ENCODE results near the gene STEAP4. TPM values are rescaled to one million over a fixed set of nuclear protein-coding genes. Genes with fewer than 3 reads are reported as not detected.

The STEAP4 gene
- total and polyA plus RNA-seq, 2 experiments from 2014 or later: 0.06 TPM; not detected in 1

GRCh38 chr7:88339195-88339922 lies 32.7 kb upstream of the STEAP4 start:
- TF ChIP-seq ZNF114 (CRISPR knock-in tag; IDR thresholded peaks at IDR 0.05) (no peak), POLR2AphosphoS5 (IDR thresholded peaks at IDR 0.05; ENCODE audit: low read depth) (no peak), ETS1 (IDR thresholded peaks at IDR 0.05) (no peak), EZH2phosphoT487 (IDR thresholded peaks at IDR 0.05; ENCODE audit: unreplicated experiment) (no peak)
- no peaks in the 10 kb centered on the region for H3K36me3 ChIP-seq (ENCODE audit: insufficient read depth)
- H3K9me3 Mint-ChIP-seq: no peaks in the 10 kb centered on the region
- no peak overlapping the region for H3K27ac Mint-ChIP-seq
- H2AFZ ChIP-seq: no peak overlapping the region
- H3F3A ChIP-seq (replicated peaks; ENCODE audit: low read depth): no peaks in the 10 kb centered on the region
- no peaks in the 10 kb centered on the region for H3K27me3 Mint-ChIP-seq (ENCODE audit: insufficient read depth, low read depth, poor library complexity)
- no peak overlapping the region for H3K4me3 Mint-ChIP-seq
- H3K36me3 Mint-ChIP-seq (ENCODE audit: low read depth): no peaks in the 10 kb centered on the region
- no peak overlapping the region for H3K4me2 ChIP-seq
- no peak overlapping the region for H3K4me3 ChIP-seq
- no peak overlapping the region for H3K27ac ChIP-seq (ENCODE audit: low read depth)
- no peaks in the 10 kb centered on the region for H3K27me3 ChIP-seq (ENCODE audit: insufficient read depth)
- ATAC-seq (no peak), DNase-seq (ENCODE audit: low spot score) (no peak)
- H3K4me1 Mint-ChIP-seq: no peaks in the 10 kb centered on the region
- H3K9me2 ChIP-seq (ENCODE audit: insufficient read depth): no peaks in the 10 kb centered on the region
- no peaks in the 10 kb centered on the region for H3K4me1 ChIP-seq (ENCODE audit: insufficient read depth)
- no peaks in the 10 kb centered on the region for H3K79me2 ChIP-seq (replicated peaks; ENCODE audit: insufficient read depth)
- no peaks in the 10 kb centered on the region for H4K20me1 ChIP-seq (replicated peaks; ENCODE audit: insufficient read depth)

- TF ChIP-seq STAT1 (IDR thresholded peaks at IDR 0.05; ENCODE audit: unreplicated experiment) (no peak), CREB1 (CRISPR knock-in tag; IDR thresholded peaks at IDR 0.05; ENCODE audit: low read depth) (no peak), REST (IDR thresholded peaks at IDR 0.05; ENCODE audit: unreplicated experiment) (no peak), ETS1 (IDR thresholded peaks at IDR 0.05) (no peak)
- TF ChIP-seq, protein P1, sequence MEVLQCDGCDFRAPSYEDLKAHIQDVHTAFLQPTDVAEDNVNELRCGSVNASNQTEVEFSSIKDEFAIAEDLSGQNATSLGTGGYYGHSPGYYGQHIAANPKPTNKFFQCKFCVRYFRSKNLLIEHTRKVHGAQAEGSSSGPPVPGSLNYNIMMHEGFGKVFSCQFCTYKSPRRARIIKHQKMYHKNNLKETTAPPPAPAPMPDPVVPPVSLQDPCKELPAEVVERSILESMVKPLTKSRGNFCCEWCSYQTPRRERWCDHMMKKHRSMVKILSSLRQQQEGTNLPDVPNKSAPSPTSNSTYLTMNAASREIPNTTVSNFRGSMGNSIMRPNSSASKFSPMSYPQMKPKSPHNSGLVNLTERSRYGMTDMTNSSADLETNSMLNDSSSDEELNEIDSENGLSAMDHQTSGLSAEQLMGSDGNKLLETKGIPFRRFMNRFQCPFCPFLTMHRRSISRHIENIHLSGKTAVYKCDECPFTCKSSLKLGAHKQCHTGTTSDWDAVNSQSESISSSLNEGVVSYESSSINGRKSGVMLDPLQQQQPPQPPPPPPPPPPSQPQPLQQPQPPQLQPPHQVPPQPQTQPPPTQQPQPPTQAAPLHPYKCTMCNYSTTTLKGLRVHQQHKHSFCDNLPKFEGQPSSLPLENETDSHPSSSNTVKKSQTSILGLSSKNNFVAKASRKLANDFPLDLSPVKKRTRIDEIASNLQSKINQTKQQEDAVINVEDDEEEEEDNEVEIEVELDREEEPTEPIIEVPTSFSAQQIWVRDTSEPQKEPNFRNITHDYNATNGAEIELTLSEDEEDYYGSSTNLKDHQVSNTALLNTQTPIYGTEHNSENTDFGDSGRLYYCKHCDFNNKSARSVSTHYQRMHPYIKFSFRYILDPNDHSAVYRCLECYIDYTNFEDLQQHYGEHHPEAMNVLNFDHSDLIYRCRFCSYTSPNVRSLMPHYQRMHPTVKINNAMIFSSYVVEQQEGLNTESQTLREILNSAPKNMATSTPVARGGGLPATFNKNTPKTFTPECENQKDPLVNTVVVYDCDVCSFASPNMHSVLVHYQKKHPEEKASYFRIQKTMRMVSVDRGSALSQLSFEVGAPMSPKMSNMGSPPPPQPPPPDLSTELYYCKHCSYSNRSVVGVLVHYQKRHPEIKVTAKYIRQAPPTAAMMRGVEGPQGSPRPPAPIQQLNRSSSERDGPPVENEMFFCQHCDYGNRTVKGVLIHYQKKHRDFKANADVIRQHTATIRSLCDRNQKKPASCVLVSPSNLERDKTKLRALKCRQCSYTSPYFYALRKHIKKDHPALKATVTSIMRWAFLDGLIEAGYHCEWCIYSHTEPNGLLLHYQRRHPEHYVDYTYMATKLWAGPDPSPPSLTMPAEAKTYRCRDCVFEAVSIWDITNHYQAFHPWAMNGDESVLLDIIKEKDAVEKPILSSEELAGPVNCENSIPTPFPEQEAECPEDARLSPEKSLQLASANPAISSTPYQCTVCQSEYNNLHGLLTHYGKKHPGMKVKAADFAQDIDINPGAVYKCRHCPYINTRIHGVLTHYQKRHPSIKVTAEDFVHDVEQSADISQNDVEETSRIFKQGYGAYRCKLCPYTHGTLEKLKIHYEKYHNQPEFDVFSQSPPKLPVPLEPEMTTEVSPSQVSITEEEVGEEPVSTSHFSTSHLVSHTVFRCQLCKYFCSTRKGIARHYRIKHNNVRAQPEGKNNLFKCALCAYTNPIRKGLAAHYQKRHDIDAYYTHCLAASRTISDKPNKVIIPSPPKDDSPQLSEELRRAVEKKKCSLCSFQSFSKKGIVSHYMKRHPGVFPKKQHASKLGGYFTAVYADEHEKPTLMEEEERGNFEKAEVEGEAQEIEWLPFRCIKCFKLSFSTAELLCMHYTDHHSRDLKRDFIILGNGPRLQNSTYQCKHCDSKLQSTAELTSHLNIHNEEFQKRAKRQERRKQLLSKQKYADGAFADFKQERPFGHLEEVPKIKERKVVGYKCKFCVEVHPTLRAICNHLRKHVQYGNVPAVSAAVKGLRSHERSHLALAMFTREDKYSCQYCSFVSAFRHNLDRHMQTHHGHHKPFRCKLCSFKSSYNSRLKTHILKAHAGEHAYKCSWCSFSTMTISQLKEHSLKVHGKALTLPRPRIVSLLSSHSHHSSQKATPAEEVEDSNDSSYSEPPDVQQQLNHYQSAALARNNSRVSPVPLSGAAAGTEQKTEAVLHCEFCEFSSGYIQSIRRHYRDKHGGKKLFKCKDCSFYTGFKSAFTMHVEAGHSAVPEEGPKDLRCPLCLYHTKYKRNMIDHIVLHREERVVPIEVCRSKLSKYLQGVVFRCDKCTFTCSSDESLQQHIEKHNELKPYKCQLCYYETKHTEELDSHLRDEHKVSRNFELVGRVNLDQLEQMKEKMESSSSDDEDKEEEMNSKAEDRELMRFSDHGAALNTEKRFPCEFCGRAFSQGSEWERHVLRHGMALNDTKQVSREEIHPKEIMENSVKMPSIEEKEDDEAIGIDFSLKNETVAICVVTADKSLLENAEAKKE (CRISPR knock-in tag; IDR thresholded peaks at IDR 0.05): no peak
- no peak overlapping the region for H3K4me3 Mint-ChIP-seq
- H3K36me3 ChIP-seq (ENCODE audit: insufficient read depth): no peaks in the 10 kb centered on the region
- H4K20me1 ChIP-seq (replicated peaks; ENCODE audit: insufficient read depth): no peaks in the 10 kb centered on the region
- peak overlapping the region; percentile 43 for H2AFZ ChIP-seq
- H3K4me3 ChIP-seq: no peak overlapping the region
- no peaks in the 10 kb centered on the region for H3K4me1 Mint-ChIP-seq
- no peaks in the 10 kb centered on the region for H3K36me3 Mint-ChIP-seq (ENCODE audit: low read depth)
- no peak overlapping the region for H3K27ac ChIP-seq (ENCODE audit: low read depth)
- no peaks in the 10 kb centered on the region for H3K27me3 Mint-ChIP-seq (ENCODE audit: insufficient read depth, low read depth, poor library complexity)
- H3K27ac Mint-ChIP-seq: no peak overlapping the region
- ATAC-seq (no peak), DNase-seq (ENCODE audit: low spot score) (no peak)
- H3K79me2 ChIP-seq (replicated peaks; ENCODE audit: insufficient read depth): no peaks in the 10 kb centered on the region
- H3K9me2 ChIP-seq (ENCODE audit: insufficient read depth): no peaks in the 10 kb centered on the region
- no peaks in the 10 kb centered on the region for H3K9me3 Mint-ChIP-seq
- no peaks in the 10 kb centered on the region for H3K4me1 ChIP-seq (ENCODE audit: insufficient read depth)
- no peaks in the 10 kb centered on the region for H3F3A ChIP-seq (replicated peaks; ENCODE audit: low read depth)
- no peaks in the 10 kb centered on the region for H3K27me3 ChIP-seq (ENCODE audit: insufficient read depth)
- no peak overlapping the region for H3K4me2 ChIP-seq
These were observed 31.8 kb upstream of the STEAP4 start for GRCh38 chr7:88338503-88338902.

All from GM23338 (cell line).